Endodermal cell (in vitro differentiated cells): ENCODE data around the gene ZSWIM6. TPM values are rescaled to one million over a fixed set of nuclear protein-coding genes. Genes with fewer than 3 reads are reported as not detected.

ENCODE experiments used
- DNase-seq: peaks from one replicate; pipeline ENCODE4 v3.0.0-alpha.2; 2017
- H3K27ac ChIP-seq: 2 replicates; pipeline ENCODE4 v1.5.1; 2013; ENCODE audit warnings: mild to moderate bottlenecking, low read depth, low read length, moderate library complexity
- H3K27me3 ChIP-seq: 2 replicates; pipeline ENCODE4 v1.6.1; 2013; ENCODE audit warnings: mild to moderate bottlenecking, low read length, moderate library complexity; ENCODE audit not compliant: insufficient read depth, control insufficient read depth, poor library complexity, severe bottlenecking
- H3K36me3 ChIP-seq: 2 replicates; pipeline ENCODE4 v1.7.0; 2013; ENCODE audit warnings: mild to moderate bottlenecking, low read length, moderate library complexity; ENCODE audit not compliant: control insufficient read depth, insufficient read depth
- H3K4me1 ChIP-seq: one replicate; pipeline ENCODE4 v1.7.0; 2013; ENCODE audit warnings: low read length; ENCODE audit not compliant: control insufficient read depth, insufficient read depth
- H3K4me3 ChIP-seq: 2 replicates; pipeline ENCODE4 v1.5.1; 2013; ENCODE audit warnings: mild to moderate bottlenecking, low read length, moderate library complexity
- H3K9ac ChIP-seq: 2 replicates; pipeline ENCODE4 v1.6.1; 2013; ENCODE audit warnings: mild to moderate bottlenecking, low read length, moderate library complexity; ENCODE audit not compliant: poor library complexity, severe bottlenecking; ENCODE audit errors: extremely low read depth
- H3K9me3 ChIP-seq: 2 replicates; pipeline ENCODE4 v1.6.1; 2013; ENCODE audit warnings: mild to moderate bottlenecking, low read length, moderate library complexity; ENCODE audit not compliant: control insufficient read depth
- H3K27ac Mint-ChIP-seq: 2 replicates; pipeline ENCODE4 v1.8.0; 2020; ENCODE audit warnings: mixed read lengths
- H3K27me3 Mint-ChIP-seq: 2 replicates; pipeline ENCODE4 v1.8.0; 2021; ENCODE audit warnings: mild to moderate bottlenecking, mixed read lengths; ENCODE audit not compliant: insufficient read depth
- H3K36me3 Mint-ChIP-seq: 2 replicates; pipeline ENCODE4 v1.8.0; 2020; ENCODE audit warnings: low read depth, mixed read lengths
- H3K4me1 Mint-ChIP-seq: 2 replicates; pipeline ENCODE4 v1.8.0; 2020; ENCODE audit warnings: mixed read lengths
- H3K4me3 Mint-ChIP-seq: 2 replicates; pipeline ENCODE4 v1.8.0; 2020; ENCODE audit warnings: mild to moderate bottlenecking, moderate library complexity, mixed read lengths
- H3K9me3 Mint-ChIP-seq: 2 replicates; pipeline ENCODE4 v1.8.0; 2020; ENCODE audit warnings: mild to moderate bottlenecking, mixed read lengths
- CTCF ChIP-seq: fragments of 200-600 bp; sonication (generic); conservative IDR thresholded peaks from 2 replicates; pipeline ENCODE4 v1.5.0; 2021; ENCODE audit warnings: antibody characterized with exemption, mild to moderate bottlenecking
- WGBS, 2 experiments: methylation state at CpG; one replicate each; pipeline versions ENCODE4 v1.1.5 to v1.1.7; 2013; ENCODE audit warnings: missing lambda C conversion rate in 2 of 2, mixed read lengths in 1 of 2; ENCODE audit not compliant: insufficient coverage in 1 of 2, insufficient read length in 1 of 2; 5-methylcytosine and 5-hydroxymethylcytosine counted together
- total RNA-seq, 2 donors: library from RNA; stranded (reverse); fragmentation: NEBNext Ultra II Directional in 1 of 2; extraction: Animal tissue kit (Norgen Biotek cat#: 25700) in 1 of 2; gene quantifications; 2 replicates in 1 of 2; 3 replicates in 1 of 2; pipeline ENCODE4 v1.2.1, GENCODE V29; 2021

The ZSWIM6 gene
- total RNA-seq, 2 donors from 2014 or later = 18.1 to 18.8 TPM

DNA sequence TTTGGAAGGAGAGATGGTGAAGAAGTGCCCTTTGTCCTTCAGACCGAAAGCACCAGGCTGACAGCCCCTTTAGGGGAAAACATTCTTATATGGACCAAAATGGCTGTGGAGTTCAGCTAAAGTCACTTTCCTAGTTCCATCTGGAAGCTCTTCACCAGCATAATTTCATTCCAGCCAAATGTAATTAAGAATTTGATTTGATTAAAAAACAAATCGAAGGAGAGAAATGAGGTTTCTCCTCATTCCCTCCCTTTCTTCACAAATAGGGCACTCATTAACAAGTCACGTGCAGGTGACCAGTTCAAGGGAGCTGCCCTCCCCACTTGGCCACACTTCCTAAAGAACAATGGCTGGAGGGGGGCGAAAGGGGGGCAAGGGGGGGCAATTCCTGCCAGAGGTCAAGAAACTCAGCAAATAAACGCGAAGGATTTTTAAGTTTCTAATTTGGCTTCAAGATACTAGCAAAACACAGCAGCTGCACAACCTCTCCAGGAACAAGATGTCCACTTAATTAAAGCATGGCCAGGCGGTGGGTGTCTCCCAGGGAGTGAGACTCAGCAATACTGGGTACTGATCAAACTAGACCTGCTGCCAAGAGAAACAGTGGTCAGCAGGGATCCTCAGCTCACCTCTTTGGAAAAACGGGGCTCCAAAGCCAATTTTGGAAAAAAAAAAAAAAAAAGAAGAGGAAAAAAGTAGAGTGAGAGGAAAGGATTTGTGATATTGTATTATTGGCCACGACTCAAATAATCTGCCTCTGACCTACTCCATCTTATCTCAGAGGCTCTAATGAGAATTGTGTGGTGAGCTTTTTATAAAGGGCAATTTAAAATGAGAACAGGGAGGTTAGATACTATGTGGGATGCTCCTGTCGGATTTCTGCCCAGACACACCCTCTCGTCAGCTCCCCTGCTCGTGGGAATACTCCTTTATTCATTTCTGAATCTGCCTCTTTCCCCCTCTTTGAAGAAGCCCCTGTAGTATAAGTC is 254.3 kb downstream of the ZSWIM6 start:
- no peak for DNase-seq
- H3K36me3 Mint-ChIP-seq = no peaks in the 10 kb centered on the region
- H3K27ac Mint-ChIP-seq = no peak overlapping the region
- peaks cover 6% of the 10 kb centered on the region for H3K9me3 Mint-ChIP-seq
- no peak for TF ChIP-seq CTCF
- peaks cover 3% of the 10 kb centered on the region for H3K27me3 Mint-ChIP-seq
- Histone ChIP-seq H3K4me3 (no peak overlapping the region), H3K9ac (no peak overlapping the region), H3K4me1 (no peaks in the 10 kb centered on the region), H3K9me3 (no peaks in the 10 kb centered on the region), H3K36me3 (no peaks in the 10 kb centered on the region), H3K27ac (no peak overlapping the region), H3K27me3 (no peaks in the 10 kb centered on the region)
- 90 to 93% methylated on average over 10 to 12 of the region's 12 CpGs for WGBS, 2 experiments
- H3K4me1 Mint-ChIP-seq = no peaks in the 10 kb centered on the region
- no peak overlapping the region for H3K4me3 Mint-ChIP-seq

- WGBS, 2 experiments = 82 to 93% methylated on average over 5 to 6 of the region's 6 CpGs
- Mint-ChIP-seq H3K4me3 (no peak overlapping the region), H3K27ac (no peak overlapping the region), H3K4me1 (no peaks in the 10 kb centered on the region), H3K27me3 (peaks cover 3% of the 10 kb centered on the region), H3K36me3 (no peaks in the 10 kb centered on the region), H3K9me3 (peaks cover 6% of the 10 kb centered on the region)
- Histone ChIP-seq H3K27ac (no peak overlapping the region), H3K36me3 (no peaks in the 10 kb centered on the region), H3K4me3 (no peak overlapping the region), H3K9ac (no peak overlapping the region), H3K27me3 (no peaks in the 10 kb centered on the region), H3K4me1 (no peaks in the 10 kb centered on the region), H3K9me3 (no peaks in the 10 kb centered on the region)
- no peak for TF ChIP-seq CTCF
- DNase-seq = no peak
Observed at GRCh38 chr5:61587125-61587524, 255.1 kb downstream of the ZSWIM6 start.

GRCh38 chr5:61588216-61588615 is 256.2 kb downstream of the ZSWIM6 start:
- no peaks in the 10 kb centered on the region for H3K9me3 ChIP-seq
- H3K36me3 ChIP-seq = no peaks in the 10 kb centered on the region
- Mint-ChIP-seq H3K27ac (no peak overlapping the region), H3K4me1 (no peaks in the 10 kb centered on the region), H3K36me3 (no peaks in the 10 kb centered on the region), H3K4me3 (no peak overlapping the region), H3K9me3 (peaks cover 6% of the 10 kb centered on the region), H3K27me3 (peaks cover 3% of the 10 kb centered on the region)
- H3K27ac ChIP-seq = no peak overlapping the region
- 95 to 100% methylated on average over 1 to 2 of the region's 2 CpGs for WGBS, 2 experiments
- H3K9ac ChIP-seq = no peak overlapping the region
- no peaks in the 10 kb centered on the region for H3K4me1 ChIP-seq
- no peak for TF ChIP-seq CTCF
- no peak overlapping the region for H3K4me3 ChIP-seq
- no peaks in the 10 kb centered on the region for H3K27me3 ChIP-seq
- no peak for DNase-seq
